GM13977 (cell line): Measurements from ENCODE around the gene EBLN1.

ENCODE experiments used
- DNase-seq: peaks from one replicate; pipeline ENCODE4 v3.0.0; 2012; ENCODE audit warnings: low spot score
- in situ Hi-C: fragments of 300-500 bp; cut with MboI; formaldehyde crosslinking; loops from one replicate; pipeline ENCODE4 v1.12.0; 2022; ENCODE audit warnings: low sequenced_read_pairs, low pct_unique_long_range_greater_than_20kb, mixed read lengths, inconsistent platforms; ENCODE audit not compliant: unreplicated experiment
- TF ChIP-seq, protein P1 (sequence below): IDR thresholded peaks from 2 replicates; pipeline ENCODE4 v1.5.1; 2012; ENCODE audit warnings: mild to moderate bottlenecking, control low read depth; ENCODE audit not compliant: insufficient read depth; ENCODE audit errors: extremely low read depth, missing control alignments

The EBLN1 gene

GRCh38 chr10:22229802-22230157 lies 12.0 kb upstream of the EBLN1 start:
- in situ Hi-C loops = no loop called here
- TF ChIP-seq, protein P1, sequence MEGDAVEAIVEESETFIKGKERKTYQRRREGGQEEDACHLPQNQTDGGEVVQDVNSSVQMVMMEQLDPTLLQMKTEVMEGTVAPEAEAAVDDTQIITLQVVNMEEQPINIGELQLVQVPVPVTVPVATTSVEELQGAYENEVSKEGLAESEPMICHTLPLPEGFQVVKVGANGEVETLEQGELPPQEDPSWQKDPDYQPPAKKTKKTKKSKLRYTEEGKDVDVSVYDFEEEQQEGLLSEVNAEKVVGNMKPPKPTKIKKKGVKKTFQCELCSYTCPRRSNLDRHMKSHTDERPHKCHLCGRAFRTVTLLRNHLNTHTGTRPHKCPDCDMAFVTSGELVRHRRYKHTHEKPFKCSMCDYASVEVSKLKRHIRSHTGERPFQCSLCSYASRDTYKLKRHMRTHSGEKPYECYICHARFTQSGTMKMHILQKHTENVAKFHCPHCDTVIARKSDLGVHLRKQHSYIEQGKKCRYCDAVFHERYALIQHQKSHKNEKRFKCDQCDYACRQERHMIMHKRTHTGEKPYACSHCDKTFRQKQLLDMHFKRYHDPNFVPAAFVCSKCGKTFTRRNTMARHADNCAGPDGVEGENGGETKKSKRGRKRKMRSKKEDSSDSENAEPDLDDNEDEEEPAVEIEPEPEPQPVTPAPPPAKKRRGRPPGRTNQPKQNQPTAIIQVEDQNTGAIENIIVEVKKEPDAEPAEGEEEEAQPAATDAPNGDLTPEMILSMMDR = no peak
- DNase-seq = no peak

GRCh38 chr10:22228943-22229801 lies 11.4 kb upstream of the EBLN1 start:
- TF ChIP-seq, protein P1 = no peak
- peak; percentile 82 for DNase-seq
- in situ Hi-C loops = no loop called here

DNA sequence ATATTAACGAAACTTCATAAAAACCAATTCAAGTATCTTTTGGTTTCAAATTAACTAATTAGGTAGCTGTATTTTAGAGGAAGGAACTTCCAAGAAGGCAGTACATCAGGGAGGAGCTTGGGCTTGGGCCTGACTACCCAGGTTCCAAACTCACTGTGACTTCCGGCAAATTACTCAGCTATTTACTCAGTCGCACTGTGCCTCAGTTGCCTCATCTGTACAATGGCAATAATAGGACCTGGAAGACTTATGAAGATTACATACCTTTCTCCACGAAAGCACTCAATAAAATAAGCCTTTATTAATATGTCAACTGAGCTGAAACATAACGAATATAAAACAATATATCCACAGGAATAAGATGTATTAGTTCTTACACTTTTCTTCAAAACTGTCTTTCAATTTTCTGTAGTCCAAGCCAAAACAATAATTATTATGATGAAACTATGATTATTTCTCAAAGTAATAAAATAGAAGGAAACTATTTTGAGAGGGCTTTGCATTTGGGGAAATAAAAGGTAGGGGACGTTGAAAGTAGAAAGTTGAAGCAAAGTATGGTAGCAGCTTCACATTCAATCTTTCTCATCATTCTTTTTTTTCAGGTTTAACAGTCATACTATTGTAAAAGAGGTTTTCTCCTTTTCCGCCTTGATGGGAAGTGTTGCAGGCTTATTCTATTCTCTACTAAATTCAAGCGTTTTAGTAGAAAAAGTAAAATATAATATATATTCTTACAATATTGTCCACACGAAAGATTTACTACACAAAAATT lies 10.5 kb upstream of the EBLN1 start:
- in situ Hi-C loops = no loop called here
- TF ChIP-seq, protein P1 = no peak

GRCh38 chr10:22226599-22226998 lies 8.8 kb upstream of the EBLN1 start:
- TF ChIP-seq, protein P1 = no peak
- no peak for DNase-seq
- in situ Hi-C loops = no loop called here

More for the DNA sequence above, 10.5 kb upstream of the EBLN1 start:
- no peak for DNase-seq

DNA sequence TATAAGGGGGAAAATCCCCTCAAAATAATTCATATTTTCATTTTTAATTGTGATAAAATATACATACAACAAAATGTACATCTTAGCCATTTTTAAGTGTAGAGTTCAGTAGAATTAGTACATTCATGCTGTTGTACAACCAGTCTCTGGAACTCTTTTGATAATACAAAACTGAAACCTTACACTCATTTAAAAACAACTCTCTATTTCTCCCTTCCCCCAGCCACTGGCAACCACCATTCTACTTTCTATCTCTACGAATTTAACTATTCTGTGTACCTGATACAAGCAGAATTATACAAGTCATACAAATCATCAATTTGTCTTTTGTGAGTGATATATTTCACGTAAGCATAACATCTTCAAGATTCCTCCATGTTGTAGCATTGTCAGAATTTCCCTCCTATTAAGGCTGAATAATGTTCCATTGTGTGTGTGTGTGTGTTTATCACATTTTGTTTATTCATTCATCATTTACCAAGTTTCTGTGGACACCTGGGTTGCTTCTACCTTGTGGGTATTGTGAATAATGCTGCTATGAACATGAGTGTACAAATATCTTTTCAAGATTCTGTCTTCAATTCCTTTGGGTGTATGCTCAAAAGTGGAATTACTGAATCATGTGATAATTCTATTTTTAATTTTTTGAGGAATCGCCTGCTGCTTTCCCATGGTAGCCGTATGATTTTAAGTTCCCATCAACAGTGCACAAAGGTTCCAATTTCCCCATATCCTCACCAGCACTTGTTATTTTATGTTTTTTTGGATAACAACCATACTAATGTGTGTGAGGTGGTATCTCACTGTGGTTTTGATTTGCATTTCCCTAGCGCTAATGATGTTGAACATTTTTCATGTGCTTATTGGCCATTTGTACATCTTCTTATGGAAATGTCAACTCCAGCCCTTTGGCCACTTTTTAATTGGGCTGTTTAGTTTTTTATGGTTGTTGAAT lies 4.7 kb upstream of the EBLN1 start:
- TF ChIP-seq, protein P1 = no peak
- in situ Hi-C loops = loop anchor here (25.0 kb wide), 1 partner anchor 210 kb away; the partner anchor contains the start of gene DNAJC1

GRCh38 chr10:22219308-22219707 lies 1.5 kb upstream of the EBLN1 start:
- in situ Hi-C loops = loop anchor here (25.0 kb wide), 1 partner anchor 207 kb away; the partner anchor contains the start of gene DNAJC1

More for the DNA sequence above, 4.7 kb upstream of the EBLN1 start:
- peak; percentile 19 for DNase-seq

More at GRCh38 chr10:22219308-22219707, 1.5 kb upstream of the EBLN1 start:
- TF ChIP-seq, protein P1 = no peak
- no peak for DNase-seq
